GM08714 (cell line): ENCODE data around the gene SMG6.

ENCODE experiments used
- H3K4me3 ChIP-seq: fragments of 200-500 bp; sonication (Bioruptor generic); 2 replicates; pipeline ENCODE4 v1.5.1; 2014; ENCODE audit warnings: mild to moderate bottlenecking, low read length, inconsistent platforms
- ZNF274 ChIP-seq: IDR thresholded peaks from 2 replicates; pipeline ENCODE4 v1.6.1; 2012; ENCODE audit warnings: mild to moderate bottlenecking, low read depth, low read length

Gene SMG6

GRCh38 chr17:2043785-2044184, 259.8 kb downstream of the SMG6 start:
- H3K4me3 ChIP-seq, result no peak overlapping the region
- no peak for TF ChIP-seq ZNF274

- peak overlapping the region; percentile 76; the same call in 1 of the 2 replicates for H3K4me3 ChIP-seq
- TF ChIP-seq ZNF274, result no peak
These were observed 260.7 kb downstream of the SMG6 start for GRCh38 chr17:2042933-2043332.

GRCh38 chr17:2042390-2042847, 261.2 kb downstream of the SMG6 start:
- TF ChIP-seq ZNF274, result no peak
- peak overlapping the region; percentile 76 for H3K4me3 ChIP-seq

GRCh38 chr17:2041561-2042389, 261.8 kb downstream of the SMG6 start, which contains the start of gene OVCA2:
TSS of gene OVCA2 (plus strand) at chr17:2042022. CDS start at chr17:2042048, 26 bp downstream.
- no peak for TF ChIP-seq ZNF274
- H3K4me3 ChIP-seq, result peak within 1 kb of the TSS; percentile 76

- no peak overlapping the region; the same call in 1 of the 2 replicates for H3K4me3 ChIP-seq
- TF ChIP-seq ZNF274, result no peak
These were observed 262.5 kb downstream of the SMG6 start for GRCh38 chr17:2040942-2041560.

- no peak overlapping the region for H3K4me3 ChIP-seq
- TF ChIP-seq ZNF274, result no peak
These were observed 263.3 kb downstream of the SMG6 start for GRCh38 chr17:2040219-2040827.

- H3K4me3 ChIP-seq, result no peak overlapping the region
- no peak for TF ChIP-seq ZNF274
These were observed 266.4 kb downstream of the SMG6 start for GRCh38 chr17:2037155-2037554.

GRCh38 chr17:2035541-2036488, 267.8 kb downstream of the SMG6 start:
- no peak overlapping the region for H3K4me3 ChIP-seq
- TF ChIP-seq ZNF274, result no peak

- no peak for TF ChIP-seq ZNF274
- no peak overlapping the region for H3K4me3 ChIP-seq
These were observed 268.6 kb downstream of the SMG6 start for GRCh38 chr17:2034806-2035540.

GRCh38 chr17:2034157-2034556, 269.4 kb downstream of the SMG6 start:
- TF ChIP-seq ZNF274, result no peak
- no peak overlapping the region for H3K4me3 ChIP-seq

- TF ChIP-seq ZNF274, result no peak
- no peak overlapping the region for H3K4me3 ChIP-seq
These were observed 270.4 kb downstream of the SMG6 start for GRCh38 chr17:2033153-2033552.

GRCh38 chr17:2030779-2031163, 272.8 kb downstream of the SMG6 start:
- no peak for TF ChIP-seq ZNF274
- peak overlapping the region; percentile 92; the same call in 1 of the 2 replicates for H3K4me3 ChIP-seq

- TF ChIP-seq ZNF274, result no peak
- H3K4me3 ChIP-seq, result peak within 1 kb of the TSS; percentile 92
These were observed 273.4 kb downstream of the SMG6 start, which contains the start of gene DPH1 for GRCh38 chr17:2029911-2030778. TSS of gene DPH1 (plus strand) at chr17:2030153. CDS start at chr17:2030170, 17 bp downstream.
